CD4-positive, alpha-beta T cell treated with Interleukin-6 for 4 hours (primary cell): ENCODE data around the gene CLCN6.
"Not testable (repeated sequence)": the region's sequence is repeated elsewhere in the genome, so short reads cannot be mapped to it uniquely, and the experiment has no call there.

Experiments used
- DNase-seq: peaks from one replicate; pipeline ENCODE4 v3.0.0-alpha.2; 2020; ENCODE audit warnings: mixed read lengths

The CLCN6 gene

GRCh38 chr1:11796036-11796828 lies 9.8 kb upstream of the CLCN6 start:
- no peak for DNase-seq

GRCh38 chr1:11797525-11798216 lies 8.3 kb upstream of the CLCN6 start:
- no peak for DNase-seq

- no peak for DNase-seq
These were observed 6.9 kb upstream of the CLCN6 start for GRCh38 chr1:11799099-11799498.

GRCh38 chr1:11799896-11800295 lies 6.1 kb upstream of the CLCN6 start:
- no peak for DNase-seq

- no peak for DNase-seq
These were observed 5.6 kb upstream of the CLCN6 start for GRCh38 chr1:11800391-11800755.

GRCh38 chr1:11800756-11801433 lies 5.1 kb upstream of the CLCN6 start:
- DNase-seq, result no peak

GRCh38 chr1:11802616-11802972 lies 3.4 kb upstream of the CLCN6 start:
- no peak for DNase-seq

- DNase-seq, result peak; percentile 88
These were observed 2.8 kb upstream of the CLCN6 start for GRCh38 chr1:11802973-11803885.

- DNase-seq, result not testable (repeated sequence)
These were observed 1.9 kb upstream of the CLCN6 start for GRCh38 chr1:11803924-11804665.

GRCh38 chr1:11804666-11805421 lies 1.1 kb upstream of the CLCN6 start:
- peak; percentile 59 for DNase-seq

- no peak for DNase-seq
These were observed 431 bp downstream of the CLCN6 start for GRCh38 chr1:11806307-11806936.

GRCh38 chr1:11807133-11807532 lies 1.1 kb downstream of the CLCN6 start:
- no peak for DNase-seq

- DNase-seq, result no peak
These were observed 7.0 kb downstream of the CLCN6 start for GRCh38 chr1:11813021-11813420.

GRCh38 chr1:11817192-11817591 lies 11.2 kb downstream of the CLCN6 start:
- DNase-seq, result no peak

- no peak for DNase-seq
These were observed 16.1 kb downstream of the CLCN6 start for GRCh38 chr1:11822091-11822490.

GRCh38 chr1:11823366-11824137 lies 17.6 kb downstream of the CLCN6 start:
- no peak for DNase-seq

GRCh38 chr1:11825131-11825530 lies 19.1 kb downstream of the CLCN6 start:
- DNase-seq, result no peak

GRCh38 chr1:11826946-11827345 lies 21.0 kb downstream of the CLCN6 start:
- DNase-seq, result no peak

GRCh38 chr1:11828511-11828910 lies 22.5 kb downstream of the CLCN6 start:
- DNase-seq, result no peak
